ENCODE measurements around the gene ZNRD2.

ZNRD2 gene

GRCh38 chr11:65613091-65613928 lies 43.0 kb downstream of the ZNRD2 start:
- Histone ChIP-seq H3K36me3 (ENCODE audit: control insufficient read depth, insufficient read depth, low read length) (peaks cover 14% of the 10 kb centered on the region), H3K4me3 (ENCODE audit: low read depth, low read length) (peak overlapping the region; percentile 87), H3K9me3 (ENCODE audit: control insufficient read depth, insufficient read depth, low read length) (no peaks in the 10 kb centered on the region), H3K27me3 (ENCODE audit: control insufficient read depth, insufficient read depth, low read length) (no peaks in the 10 kb centered on the region), H3K4me1 (ENCODE audit: control insufficient read depth, insufficient read depth, low read length) (no peaks in the 10 kb centered on the region), H3K9ac (ENCODE audit: low read depth, low read length) (peak overlapping the region; percentile 47)

- no peaks in the 10 kb centered on the region for H3K4me1 ChIP-seq (ENCODE audit: control insufficient read depth, insufficient read depth, low read length)
- H3K36me3 ChIP-seq (ENCODE audit: control insufficient read depth, insufficient read depth, low read length) = peaks cover 30% of the 10 kb centered on the region
- no peaks in the 10 kb centered on the region for H3K9me3 ChIP-seq (ENCODE audit: control insufficient read depth, insufficient read depth, low read length)
Measured at GRCh38 chr11:65615229-65615949, 45.1 kb downstream of the ZNRD2 start, which contains the start of gene PCNX3. Gene PCNX3 (plus strand): TSS chr11:65615776. CDS start chr11:65616312, 536 bp downstream.

GRCh38 chr11:65615950-65616574 lies 45.8 kb downstream of the ZNRD2 start:
- Histone ChIP-seq H3K9ac (ENCODE audit: low read depth, low read length) (peak overlapping the region; percentile 76), H3K27me3 (ENCODE audit: control insufficient read depth, insufficient read depth, low read length) (no peaks in the 10 kb centered on the region), H3K4me3 (ENCODE audit: low read depth, low read length) (peak overlapping the region; percentile 84), H3K9me3 (ENCODE audit: control insufficient read depth, insufficient read depth, low read length) (no peaks in the 10 kb centered on the region), H3K36me3 (ENCODE audit: control insufficient read depth, insufficient read depth, low read length) (peaks cover 37% of the 10 kb centered on the region), H3K4me1 (ENCODE audit: control insufficient read depth, insufficient read depth, low read length) (no peaks in the 10 kb centered on the region)

More at GRCh38 chr11:65615229-65615949, 45.1 kb downstream of the ZNRD2 start, which contains the start of gene PCNX3:
- Histone ChIP-seq H3K9ac (ENCODE audit: low read depth, low read length) (peak within 1 kb of the TSS; percentile 76), H3K27me3 (ENCODE audit: control insufficient read depth, insufficient read depth, low read length) (no peaks in the 10 kb centered on the region), H3K4me3 (ENCODE audit: low read depth, low read length) (peak within 1 kb of the TSS; percentile 87)

GRCh38 chr11:65616575-65617001 lies 46.3 kb downstream of the ZNRD2 start:
- H3K4me3 ChIP-seq (ENCODE audit: low read depth, low read length) = peak overlapping the region; percentile 84
- no peaks in the 10 kb centered on the region for H3K27me3 ChIP-seq (ENCODE audit: control insufficient read depth, insufficient read depth, low read length)
- no peaks in the 10 kb centered on the region for H3K4me1 ChIP-seq (ENCODE audit: control insufficient read depth, insufficient read depth, low read length)
- H3K9me3 ChIP-seq (ENCODE audit: control insufficient read depth, insufficient read depth, low read length) = no peaks in the 10 kb centered on the region
- peaks cover 37% of the 10 kb centered on the region for H3K36me3 ChIP-seq (ENCODE audit: control insufficient read depth, insufficient read depth, low read length)
- peak overlapping the region; percentile 54 for H3K9ac ChIP-seq (ENCODE audit: low read depth, low read length)

GRCh38 chr11:65617136-65617850 lies 47.0 kb downstream of the ZNRD2 start:
- peak overlapping the region; percentile 54 for H3K9ac ChIP-seq (ENCODE audit: low read depth, low read length)
- H3K36me3 ChIP-seq (ENCODE audit: control insufficient read depth, insufficient read depth, low read length) = peaks cover 41% of the 10 kb centered on the region
- H3K9me3 ChIP-seq (ENCODE audit: control insufficient read depth, insufficient read depth, low read length) = no peaks in the 10 kb centered on the region
- H3K27me3 ChIP-seq (ENCODE audit: control insufficient read depth, insufficient read depth, low read length) = no peaks in the 10 kb centered on the region
- peak overlapping the region; percentile 84 for H3K4me3 ChIP-seq (ENCODE audit: low read depth, low read length)
- H3K4me1 ChIP-seq (ENCODE audit: control insufficient read depth, insufficient read depth, low read length) = no peaks in the 10 kb centered on the region

GRCh38 chr11:65617990-65618751 lies 47.9 kb downstream of the ZNRD2 start:
- Histone ChIP-seq H3K27me3 (ENCODE audit: control insufficient read depth, insufficient read depth, low read length) (no peaks in the 10 kb centered on the region), H3K4me3 (ENCODE audit: low read depth, low read length) (no peak overlapping the region), H3K36me3 (ENCODE audit: control insufficient read depth, insufficient read depth, low read length) (peaks cover 40% of the 10 kb centered on the region), H3K9me3 (ENCODE audit: control insufficient read depth, insufficient read depth, low read length) (no peaks in the 10 kb centered on the region), H3K4me1 (ENCODE audit: control insufficient read depth, insufficient read depth, low read length) (no peaks in the 10 kb centered on the region), H3K9ac (ENCODE audit: low read depth, low read length) (no peak overlapping the region)

GRCh38 chr11:65618763-65619162 lies 48.5 kb downstream of the ZNRD2 start:
- no peak overlapping the region for H3K4me3 ChIP-seq (ENCODE audit: low read depth, low read length)
- H3K27me3 ChIP-seq (ENCODE audit: control insufficient read depth, insufficient read depth, low read length) = no peaks in the 10 kb centered on the region
- peaks cover 46% of the 10 kb centered on the region for H3K36me3 ChIP-seq (ENCODE audit: control insufficient read depth, insufficient read depth, low read length)
- H3K9me3 ChIP-seq (ENCODE audit: control insufficient read depth, insufficient read depth, low read length) = no peaks in the 10 kb centered on the region
- H3K4me1 ChIP-seq (ENCODE audit: control insufficient read depth, insufficient read depth, low read length) = no peaks in the 10 kb centered on the region
- no peak overlapping the region for H3K9ac ChIP-seq (ENCODE audit: low read depth, low read length)

- Histone ChIP-seq H3K36me3 (ENCODE audit: control insufficient read depth, insufficient read depth, low read length) (peaks cover 52% of the 10 kb centered on the region), H3K9me3 (ENCODE audit: control insufficient read depth, insufficient read depth, low read length) (no peaks in the 10 kb centered on the region), H3K4me1 (ENCODE audit: control insufficient read depth, insufficient read depth, low read length) (no peaks in the 10 kb centered on the region), H3K9ac (ENCODE audit: low read depth, low read length) (no peak overlapping the region), H3K4me3 (ENCODE audit: low read depth, low read length) (no peak overlapping the region), H3K27me3 (ENCODE audit: control insufficient read depth, insufficient read depth, low read length) (no peaks in the 10 kb centered on the region)
Measured at GRCh38 chr11:65619281-65619928, 49.1 kb downstream of the ZNRD2 start.

- H3K9ac ChIP-seq (ENCODE audit: low read depth, low read length) = no peak overlapping the region
- no peaks in the 10 kb centered on the region for H3K4me1 ChIP-seq (ENCODE audit: control insufficient read depth, insufficient read depth, low read length)
- no peaks in the 10 kb centered on the region for H3K9me3 ChIP-seq (ENCODE audit: control insufficient read depth, insufficient read depth, low read length)
- no peaks in the 10 kb centered on the region for H3K27me3 ChIP-seq (ENCODE audit: control insufficient read depth, insufficient read depth, low read length)
- H3K36me3 ChIP-seq (ENCODE audit: control insufficient read depth, insufficient read depth, low read length) = peaks cover 58% of the 10 kb centered on the region
- H3K4me3 ChIP-seq (ENCODE audit: low read depth, low read length) = no peak overlapping the region
Measured at GRCh38 chr11:65620666-65621065, 50.4 kb downstream of the ZNRD2 start.

- peaks cover 66% of the 10 kb centered on the region for H3K36me3 ChIP-seq (ENCODE audit: control insufficient read depth, insufficient read depth, low read length)
- H3K9me3 ChIP-seq (ENCODE audit: control insufficient read depth, insufficient read depth, low read length) = no peaks in the 10 kb centered on the region
- H3K4me1 ChIP-seq (ENCODE audit: control insufficient read depth, insufficient read depth, low read length) = no peaks in the 10 kb centered on the region
- H3K9ac ChIP-seq (ENCODE audit: low read depth, low read length) = no peak overlapping the region
- no peaks in the 10 kb centered on the region for H3K27me3 ChIP-seq (ENCODE audit: control insufficient read depth, insufficient read depth, low read length)
- no peak overlapping the region for H3K4me3 ChIP-seq (ENCODE audit: low read depth, low read length)
Measured at GRCh38 chr11:65621460-65621859, 51.2 kb downstream of the ZNRD2 start.
